Heart left ventricle (tissue), 13 donors: ENCODE results near the gene IMMP2L.

Experiments
- POLR2A ChIP-seq, 2 donors: fragments of 450-650 bp; IDR thresholded peaks; one replicate each; pipeline ENCODE4 v1.6.1; 2017; ENCODE audit warnings: antibody characterized with exemption in 2 of 2, mild to moderate bottlenecking in 2 of 2, moderate library complexity in 2 of 2
- TF ChIP-seq, protein P1 (sequence below), 12 donors: fragments of 200-600 bp; sonication (generic) in 4 of 12; IDR thresholded peaks; one replicate each; pipeline versions ENCODE4 v1.5.0 to v1.8.0; 2018 to 2022; ENCODE audit warnings: antibody characterized with exemption in 12 of 12, mild to moderate bottlenecking in 5 of 12
- donor health status: ischemic (EF 13 %, LVEDD 7.1; RV severe dilation, severe dysfunction).
- donor health status: DM: no; HTN: yes; CAD: no.
- donor health status: DM: no; HTN: no; CAD: no.
- donor health status: ischemic (EF 25% LVEDD 6.9; RV normal size, moderate dysfunction).
- donor health status: ischemic (EF 25% LVEDD 5.7; RV mildly dilated, moderate dysfunction).
- donor health status: ischemic (EF 35%, LVEDD 5.7; RV mildly dilated, moderate dysfunction).
- donor health status: nonischemic (EF 11% LVEDD 7.7; RV severe dilation, severe dysfunction).
- donor health status: DM: yes; HTN: yes; CAD: no.
- donor health status: PGD.
- donor health status: ischemic (EF 29% LVEDD 5.4; RV normal size, mild dysfunction).
- donor health status: nonischemic (EF 23%, LVEDD 6.1; RV moderate dilation, normal function).

DNA sequence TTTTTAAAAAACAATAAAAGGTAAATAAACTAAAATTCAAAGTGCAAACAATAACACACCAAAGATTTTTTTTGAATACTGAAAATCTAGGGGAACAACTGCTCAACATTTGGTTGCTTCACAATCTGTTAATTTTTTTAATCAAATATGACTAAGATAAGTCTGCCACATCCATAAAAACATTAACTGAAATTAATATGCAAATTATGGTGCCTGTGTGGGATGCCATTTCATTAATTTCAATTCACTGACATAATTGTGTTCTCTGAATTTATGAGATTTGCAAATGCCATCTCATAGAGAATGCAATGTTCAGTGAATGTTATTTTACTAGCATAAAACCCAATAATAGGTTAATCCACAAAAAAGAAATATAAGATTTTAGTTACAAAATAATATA, 237.5 kb downstream of the IMMP2L start:
- TF ChIP-seq, protein P1, sequence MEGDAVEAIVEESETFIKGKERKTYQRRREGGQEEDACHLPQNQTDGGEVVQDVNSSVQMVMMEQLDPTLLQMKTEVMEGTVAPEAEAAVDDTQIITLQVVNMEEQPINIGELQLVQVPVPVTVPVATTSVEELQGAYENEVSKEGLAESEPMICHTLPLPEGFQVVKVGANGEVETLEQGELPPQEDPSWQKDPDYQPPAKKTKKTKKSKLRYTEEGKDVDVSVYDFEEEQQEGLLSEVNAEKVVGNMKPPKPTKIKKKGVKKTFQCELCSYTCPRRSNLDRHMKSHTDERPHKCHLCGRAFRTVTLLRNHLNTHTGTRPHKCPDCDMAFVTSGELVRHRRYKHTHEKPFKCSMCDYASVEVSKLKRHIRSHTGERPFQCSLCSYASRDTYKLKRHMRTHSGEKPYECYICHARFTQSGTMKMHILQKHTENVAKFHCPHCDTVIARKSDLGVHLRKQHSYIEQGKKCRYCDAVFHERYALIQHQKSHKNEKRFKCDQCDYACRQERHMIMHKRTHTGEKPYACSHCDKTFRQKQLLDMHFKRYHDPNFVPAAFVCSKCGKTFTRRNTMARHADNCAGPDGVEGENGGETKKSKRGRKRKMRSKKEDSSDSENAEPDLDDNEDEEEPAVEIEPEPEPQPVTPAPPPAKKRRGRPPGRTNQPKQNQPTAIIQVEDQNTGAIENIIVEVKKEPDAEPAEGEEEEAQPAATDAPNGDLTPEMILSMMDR (IDR thresholded peaks at IDR 0.05) = no peak
- TF ChIP-seq POLR2A (IDR thresholded peaks at IDR 0.05) = no peak
